Pulmonary artery endothelial cell (primary cell): ENCODE measurements around the gene CSK. TPM values are rescaled to one million over a fixed set of nuclear protein-coding genes. Genes with fewer than 3 reads are reported as not detected.

Experiments used
- DNase-seq: peaks from one replicate; pipeline ENCODE4 v3.0.0-alpha.2; 2011; ENCODE audit warnings: low read depth, low spot score
- total RNA-seq: library from RNA; depleted of rRNA; stranded (reverse); fragments of >200 nt; gene quantifications from 2 replicates; pipeline ENCODE4 v1.2.3, GENCODE V29; 2014

Gene CSK
- total RNA-seq, 1 donor from 2014 or later, result 39.5 TPM

DNA sequence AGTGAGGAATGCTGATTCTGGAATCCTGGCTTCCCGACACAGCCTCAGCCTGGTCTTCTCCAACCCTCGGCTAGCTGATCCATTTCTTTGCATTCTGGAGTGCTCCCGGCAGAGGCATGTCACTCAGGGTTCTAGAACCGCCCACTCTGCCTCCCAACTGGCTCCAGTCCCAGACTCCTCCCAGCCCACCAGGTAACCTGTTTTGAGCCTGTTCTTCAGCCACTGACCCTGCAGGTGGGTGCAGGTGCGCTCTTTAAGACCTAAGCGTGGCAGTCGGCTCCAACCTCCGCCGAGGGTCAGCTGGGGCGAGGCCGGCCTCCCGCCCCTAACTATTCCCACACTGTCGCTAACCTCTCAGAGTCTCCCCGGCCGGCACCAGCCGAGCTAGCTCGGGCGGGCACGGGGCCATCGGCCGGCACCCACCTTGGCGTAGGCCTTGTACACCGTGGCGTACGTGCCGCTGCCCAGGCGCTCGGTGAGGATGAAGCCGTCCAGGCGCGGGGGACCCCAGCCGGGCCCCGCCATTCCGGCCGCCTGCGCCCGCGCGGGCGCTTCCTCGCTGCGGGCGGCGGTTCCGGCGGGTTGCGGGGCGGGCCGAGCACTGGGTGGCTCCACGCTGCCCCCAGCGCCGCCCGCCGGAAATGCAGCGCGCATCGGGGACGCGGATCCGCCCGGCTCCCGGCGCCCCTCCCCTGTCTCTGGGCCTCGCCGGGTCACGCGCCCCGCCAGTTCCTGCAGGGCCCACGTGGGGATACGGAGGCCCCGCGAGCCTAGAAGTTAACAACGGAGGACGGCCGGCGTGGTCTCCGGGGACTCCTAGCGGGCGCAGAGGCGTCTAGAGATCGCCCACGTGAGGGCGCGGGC, 60.9 kb downstream of the CSK start, which contains the start of gene ULK3:
Gene ULK3 (minus strand): TSS at position 576 of the 864 bp plus-strand sequence. CDS start 51 bp downstream, at position 525.
- peak; percentile 39 for DNase-seq

DNA sequence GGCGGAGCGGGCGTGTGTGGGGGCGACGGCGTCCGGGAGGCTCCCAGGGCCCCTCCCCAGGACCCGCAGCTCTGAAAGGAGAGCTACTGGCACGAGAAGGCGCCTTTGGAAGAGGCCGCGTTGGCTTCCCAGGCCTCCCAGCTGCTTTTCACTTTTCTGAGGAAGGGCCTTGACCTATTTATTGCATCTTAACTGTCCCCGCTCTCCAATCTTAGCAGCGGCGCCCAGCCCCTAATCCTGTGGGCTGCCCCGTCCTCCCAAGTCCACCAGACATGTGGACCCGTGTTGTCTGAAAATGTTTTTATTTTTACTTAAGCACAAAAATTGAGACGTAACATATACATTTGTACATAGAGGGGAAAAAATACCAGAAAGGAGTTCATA, 61.6 kb downstream of the CSK start:
- no peak for DNase-seq

DNA sequence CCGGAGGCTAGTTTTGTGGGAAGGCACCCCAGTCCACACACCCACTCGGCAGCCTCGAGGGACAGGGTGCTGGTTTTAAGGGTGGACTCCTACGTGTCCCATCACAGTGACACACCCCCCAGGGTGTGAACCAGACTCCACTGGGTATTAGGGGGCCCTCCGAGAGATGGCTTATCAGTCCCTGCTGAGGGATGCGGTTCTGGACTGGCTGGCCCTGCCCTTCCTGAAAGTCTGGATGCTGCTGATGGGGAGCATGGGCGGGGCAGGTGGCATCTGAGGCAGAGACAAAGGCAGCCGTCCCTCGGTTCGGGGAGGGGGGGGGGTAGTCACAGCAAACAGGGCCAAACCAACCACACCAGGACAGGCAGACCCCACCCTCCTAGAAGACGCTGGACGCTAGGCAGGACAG, 62.0 kb downstream of the CSK start:
- DNase-seq, result no peak

DNA sequence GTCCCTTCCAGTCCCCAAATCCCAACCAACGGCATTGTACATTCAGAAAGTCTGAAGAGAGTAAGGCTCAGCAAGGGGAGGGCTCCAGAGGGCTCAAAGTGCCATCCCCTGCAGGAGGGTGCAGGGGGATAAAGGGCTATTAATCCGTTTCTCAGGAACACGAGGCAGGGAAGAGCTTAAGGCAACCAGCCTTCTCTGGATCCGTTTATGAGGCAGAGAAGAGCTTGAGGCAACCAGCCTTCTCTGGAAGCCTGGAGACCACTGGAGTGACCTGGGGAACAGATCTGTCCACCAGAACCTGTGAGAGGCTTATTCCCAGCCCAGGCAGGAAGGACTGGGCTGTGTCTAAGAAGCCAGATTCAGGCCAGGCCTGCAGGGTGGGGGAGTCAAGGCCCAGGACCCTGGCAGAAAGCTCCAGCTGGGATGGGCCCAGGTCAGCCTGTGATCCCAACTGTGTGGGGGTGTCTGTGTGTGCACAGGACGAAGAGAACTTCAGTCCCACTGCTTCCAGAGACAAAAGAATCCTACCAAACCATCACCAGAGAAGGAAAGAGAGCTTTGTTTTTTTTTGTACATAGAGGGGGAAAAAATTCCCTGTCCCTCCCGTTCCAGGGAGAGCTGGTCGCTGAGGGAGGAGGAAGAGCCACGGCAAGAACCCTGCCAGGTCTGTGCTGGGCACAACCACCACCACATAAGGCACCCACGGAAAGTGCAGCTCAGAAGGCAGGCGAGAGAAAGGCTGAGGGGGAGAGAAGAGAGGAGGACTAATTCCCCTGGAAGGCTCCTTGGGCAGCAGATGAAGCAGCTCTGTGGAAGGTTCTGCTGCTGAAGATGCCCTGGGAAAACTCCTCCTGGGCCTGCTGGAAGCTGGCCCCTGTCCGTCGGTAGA, 62.7 kb downstream of the CSK start:
- no peak for DNase-seq

DNA sequence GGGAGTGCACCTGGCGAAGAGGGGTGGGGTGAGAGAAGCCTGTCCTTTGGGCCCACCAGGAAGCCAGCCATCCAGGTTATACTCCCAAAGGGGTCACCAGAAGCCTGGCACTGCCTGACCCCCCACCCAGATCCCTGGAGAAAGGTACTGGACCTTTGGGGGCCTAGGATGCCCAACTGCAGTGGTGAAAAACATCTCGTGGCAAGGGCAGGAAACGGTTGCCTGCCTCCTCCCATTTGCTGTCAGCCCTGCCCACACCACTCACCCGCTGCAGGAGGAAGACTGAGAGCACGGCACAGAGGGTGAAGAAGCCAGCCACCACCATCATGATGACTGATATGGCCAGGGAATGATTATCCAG, 63.3 kb downstream of the CSK start:
- no peak for DNase-seq

DNA sequence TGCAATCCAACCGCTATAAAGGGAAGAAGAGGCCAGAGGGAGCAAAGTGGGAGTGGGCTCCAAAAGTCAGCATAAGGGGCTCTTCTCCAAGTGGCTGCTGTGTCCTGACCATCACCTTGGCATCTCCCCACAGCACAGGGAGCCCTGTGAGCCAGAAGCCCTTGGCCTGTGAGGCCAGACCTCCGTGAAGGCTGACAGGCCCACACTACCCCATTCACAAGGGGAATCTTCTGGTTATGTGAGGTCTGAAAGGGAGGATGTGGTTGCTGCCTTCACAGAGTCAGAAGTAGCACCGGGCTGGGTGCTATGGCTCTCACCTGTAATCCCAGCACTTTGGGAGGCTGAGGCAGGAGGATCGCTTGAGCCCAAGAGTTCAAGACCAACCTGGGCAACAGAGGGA, 63.7 kb downstream of the CSK start:
- DNase-seq, result no peak

DNA sequence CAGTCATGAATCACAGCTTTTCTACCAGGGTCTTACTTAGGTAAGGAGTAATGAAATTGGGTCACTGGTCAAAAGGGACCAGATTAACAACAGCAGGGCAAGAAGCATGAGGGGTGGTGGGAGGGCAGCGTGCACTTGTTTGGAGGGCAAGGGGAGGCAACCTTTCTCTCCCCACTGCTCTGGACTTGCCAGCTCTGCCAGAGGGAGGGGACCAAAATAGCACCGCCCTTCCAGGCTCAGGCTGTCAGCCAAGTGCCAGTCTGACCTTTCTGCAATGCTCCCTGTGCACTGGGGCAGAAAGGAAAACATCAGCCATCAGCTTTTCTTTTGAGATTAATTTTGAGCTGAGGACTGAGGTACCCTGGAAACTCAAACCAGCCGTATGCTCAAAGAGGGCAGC, 65.6 kb downstream of the CSK start:
- no peak for DNase-seq

DNA sequence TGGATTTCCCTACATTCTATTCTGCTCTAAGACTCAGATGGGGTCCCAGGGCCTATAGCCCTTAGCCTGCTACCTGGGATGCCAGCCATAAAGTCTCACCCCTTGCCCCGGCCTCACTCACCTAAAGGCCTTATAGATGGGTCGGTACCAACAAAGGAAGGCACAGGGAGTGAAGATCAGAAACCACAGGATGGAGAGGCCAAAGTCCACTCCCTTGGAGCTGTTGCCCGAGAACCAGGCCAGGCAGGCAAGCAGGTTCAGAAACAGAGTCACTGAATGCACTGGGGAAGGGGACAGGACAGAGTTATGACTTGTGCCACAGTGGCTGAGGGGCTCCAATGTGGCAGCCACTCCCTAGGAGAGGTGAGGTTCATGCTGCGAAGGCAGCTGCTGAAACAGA, 68.5 kb downstream of the CSK start:
- DNase-seq, result no peak

DNA sequence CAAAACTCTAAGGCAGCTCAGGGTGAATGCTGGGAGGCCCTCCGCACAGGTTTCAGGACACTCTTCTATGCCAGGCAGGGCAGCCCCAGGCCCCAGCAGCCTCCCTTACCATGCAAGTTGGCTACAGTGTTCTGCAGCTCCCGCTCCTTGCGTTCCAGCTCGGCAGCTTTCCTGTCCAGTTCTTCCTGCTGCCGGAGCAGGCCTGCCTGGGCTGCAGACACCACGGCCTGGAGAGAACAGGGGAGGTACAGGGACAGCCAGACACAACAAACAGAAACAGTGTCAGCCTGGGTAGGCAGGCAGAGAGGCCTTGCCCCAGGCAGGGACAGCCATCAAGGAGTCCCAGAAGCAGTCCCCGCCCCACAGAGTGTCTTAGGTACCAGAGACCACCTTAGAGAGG, 70.1 kb downstream of the CSK start:
- no peak for DNase-seq

Other genes starting within 250 kb of the CSK start
- gene ARID3B, start 240.9 kb upstream of the CSK start, total RNA-seq, result 1.5 and 2.4 TPM in 2 replicates
- gene CLK3, start 166.2 kb upstream of the CSK start, total RNA-seq, result 52.8 and 64.3 TPM in 2 replicates
- gene EDC3, start 86.1 kb upstream of the CSK start, total RNA-seq, result 14.3 and 21.1 TPM in 2 replicates
- 1.2 and 1.3 TPM in 2 replicates for gene CYP1A1, start 56.6 kb upstream of the CSK start, total RNA-seq
- not detected in 2 replicates for gene CYP1A2, start 33.2 kb upstream of the CSK start, total RNA-seq
- not detected in 2 replicates for gene LMAN1L, start 30.8 kb downstream of the CSK start, total RNA-seq
- gene CPLX3, start 44.5 kb downstream of the CSK start, total RNA-seq, result not detected in 2 replicates
- 22.4 and 27.0 TPM in 2 replicates for gene ULK3, start 61.1 kb downstream of the CSK start, total RNA-seq
- gene SCAMP2, start 91.3 kb downstream of the CSK start, total RNA-seq, result 18.5 and 21.9 TPM in 2 replicates
- 57.3 and 64.3 TPM in 2 replicates for gene MPI, start 108.0 kb downstream of the CSK start, total RNA-seq
- gene FAM219B, start 124.8 kb downstream of the CSK start, total RNA-seq, result 38.2 and 41.3 TPM in 2 replicates
- gene COX5A, start 156.0 kb downstream of the CSK start, total RNA-seq, result 51.2 and 72.3 TPM in 2 replicates
- gene RPP25, start 174.7 kb downstream of the CSK start, total RNA-seq, result 13.2 and 14.4 TPM in 2 replicates
- gene SCAMP5, start 213.5 kb downstream of the CSK start, total RNA-seq, result 3.5 and 5.9 TPM in 2 replicates
- gene PPCDC, start 241.5 kb downstream of the CSK start, total RNA-seq, result 8.4 and 11.8 TPM in 2 replicates